MM.1S (cell line): Measurements from ENCODE around the gene CBLIF.
A peak's percentile ranks its signal among the peaks of the same experiment; 100 is the strongest.

Source experiments
- DNase-seq: peaks from one replicate; pipeline ENCODE4 v3.0.0-alpha.2; 2015
- H2AFZ ChIP-seq: fragments of 300-600 bp; sonication (generic); 2 replicates; pipeline ENCODE4 v1.6.0; 2016; ENCODE audit warnings: antibody characterized with exemption, low read length
- H3F3A ChIP-seq: fragments of 300-600 bp; sonication (generic); 2 replicates; pipeline ENCODE4 v1.6.1; 2016; ENCODE audit warnings: mild to moderate bottlenecking, antibody characterized with exemption, low read length, moderate library complexity, mixed read lengths; ENCODE audit not compliant: insufficient read depth
- H3K27ac ChIP-seq: fragments of 300-600 bp; sonication (generic); 2 replicates; pipeline ENCODE4 v1.5.1; 2016; ENCODE audit warnings: mild to moderate bottlenecking, low read length
- H3K27me3 ChIP-seq: fragments of 300-600 bp; sonication (generic); replicated peaks from 2 replicates; pipeline ENCODE4 v1.6.0; 2016; ENCODE audit warnings: low read length; ENCODE audit not compliant: insufficient read depth
- H3K36me3 ChIP-seq: fragments of 300-600 bp; sonication (generic); replicated peaks from 2 replicates; pipeline ENCODE4 v1.6.1; 2016; ENCODE audit warnings: mild to moderate bottlenecking, low read length, mixed read lengths; ENCODE audit not compliant: insufficient read depth
- H3K4me1 ChIP-seq: fragments of 300-600 bp; sonication (generic); 2 replicates; pipeline ENCODE4 v1.6.1; 2016; ENCODE audit warnings: low read length, mixed read lengths
- H3K4me2 ChIP-seq: fragments of 300-600 bp; sonication (generic); 2 replicates; pipeline ENCODE4 v1.6.0; 2016; ENCODE audit warnings: low read depth, low read length
- H3K4me3 ChIP-seq: fragments of 300-600 bp; sonication (generic); 2 replicates; pipeline ENCODE4 v1.5.1; 2016; ENCODE audit warnings: low read length, mixed read lengths
- H3K79me2 ChIP-seq: fragments of 300-600 bp; sonication (generic); 2 replicates; pipeline ENCODE4 v1.6.1; 2016; ENCODE audit warnings: mixed run types, low read length, mixed read lengths
- H3K9ac ChIP-seq: fragments of 300-600 bp; sonication (generic); 2 replicates; pipeline ENCODE4 v1.6.1; 2016; ENCODE audit warnings: low read length, mixed read lengths
- H3K9me2 ChIP-seq: fragments of 300-600 bp; sonication (generic); replicated peaks from 2 replicates; pipeline ENCODE4 v1.6.1; 2016; ENCODE audit warnings: mild to moderate bottlenecking, low read length, mixed read lengths; ENCODE audit not compliant: insufficient read depth
- H3K9me3 ChIP-seq: fragments of 300-600 bp; sonication (generic); replicated peaks from 2 replicates; pipeline ENCODE4 v1.6.1; 2016; ENCODE audit warnings: mild to moderate bottlenecking, low read length, mixed read lengths; ENCODE audit not compliant: insufficient read depth
- H4K20me1 ChIP-seq: fragments of 300-600 bp; sonication (generic); 2 replicates; pipeline ENCODE4 v1.6.1; 2016; ENCODE audit warnings: mild to moderate bottlenecking, low read length, moderate library complexity, mixed read lengths; ENCODE audit not compliant: insufficient read depth
- CTCF ChIP-seq: fragments of 300-600 bp; sonication (generic); IDR thresholded peaks from 2 replicates; pipeline ENCODE4 v1.5.1; 2016; ENCODE audit warnings: antibody characterized with exemption, low read length, mixed read lengths
- EZH2 ChIP-seq: fragments of 300-600 bp; sonication (generic); optimal IDR thresholded peaks from 2 replicates; pipeline ENCODE3; 2017; ENCODE audit warnings: low read depth, mild to moderate bottlenecking, antibody characterized with exemption, low read length, mixed read lengths
- EZH2phosphoT487 ChIP-seq: fragments of 300-600 bp; sonication (generic); IDR thresholded peaks from 2 replicates; pipeline ENCODE4 v1.6.1; 2018; ENCODE audit warnings: antibody characterized with exemption, low read length

The CBLIF gene

GRCh38 chr11:59842316-59842715, 3.0 kb downstream of the CBLIF start:
- Histone ChIP-seq H3K27me3 (no peaks in the 10 kb centered on the region), H3F3A (no peaks in the 10 kb centered on the region; the same call in 1 of the 2 replicates), H3K9me3 (no peaks in the 10 kb centered on the region), H3K27ac (no peak overlapping the region), H2AFZ (no peak overlapping the region), H3K79me2 (no peaks in the 10 kb centered on the region), H3K9me2 (no peaks in the 10 kb centered on the region), H3K4me2 (no peak overlapping the region), H4K20me1 (no peaks in the 10 kb centered on the region), H3K4me3 (no peak overlapping the region), H3K4me1 (peaks cover 14% of the 10 kb centered on the region), H3K36me3 (no peaks in the 10 kb centered on the region), H3K9ac (no peak overlapping the region)
- TF ChIP-seq EZH2phosphoT487 = no peak
- no peak for TF ChIP-seq EZH2
- TF ChIP-seq CTCF = no peak
- DNase-seq = no peak

DNA sequence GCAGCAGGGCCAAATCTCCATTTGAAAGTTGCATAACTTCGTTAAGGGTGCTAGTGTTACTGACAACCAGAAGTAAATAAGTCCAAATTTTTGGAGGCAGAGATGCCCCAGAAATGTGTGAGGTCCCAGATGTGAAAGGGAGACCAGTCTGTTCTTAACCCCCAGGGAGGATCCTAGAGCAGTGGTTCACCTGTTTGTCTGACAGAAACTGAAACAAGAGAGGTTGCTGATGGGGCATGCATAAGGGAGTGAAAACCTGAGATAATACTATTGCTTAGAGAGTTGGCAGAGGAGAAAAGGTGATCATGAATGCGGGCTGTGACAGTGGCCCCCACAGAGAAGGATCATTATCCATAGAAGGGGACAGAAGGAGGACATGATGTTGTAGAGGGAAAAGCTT, 3.8 kb downstream of the CBLIF start:
- Histone ChIP-seq H3K36me3 (no peaks in the 10 kb centered on the region), H3F3A (no peaks in the 10 kb centered on the region; the same call in 1 of the 2 replicates), H3K79me2 (no peaks in the 10 kb centered on the region), H3K27me3 (no peaks in the 10 kb centered on the region), H2AFZ (no peak overlapping the region), H3K9me3 (no peaks in the 10 kb centered on the region), H3K4me2 (peak overlapping the region; percentile 12; the same call in 1 of the 2 replicates), H3K9ac (no peak overlapping the region), H3K9me2 (no peaks in the 10 kb centered on the region), H3K27ac (no peak overlapping the region), H3K4me3 (no peak overlapping the region), H3K4me1 (peaks cover 14% of the 10 kb centered on the region), H4K20me1 (no peaks in the 10 kb centered on the region)
- DNase-seq = peak; percentile 80
- TF ChIP-seq EZH2 (no peak), EZH2phosphoT487 (no peak), CTCF (no peak)

DNA sequence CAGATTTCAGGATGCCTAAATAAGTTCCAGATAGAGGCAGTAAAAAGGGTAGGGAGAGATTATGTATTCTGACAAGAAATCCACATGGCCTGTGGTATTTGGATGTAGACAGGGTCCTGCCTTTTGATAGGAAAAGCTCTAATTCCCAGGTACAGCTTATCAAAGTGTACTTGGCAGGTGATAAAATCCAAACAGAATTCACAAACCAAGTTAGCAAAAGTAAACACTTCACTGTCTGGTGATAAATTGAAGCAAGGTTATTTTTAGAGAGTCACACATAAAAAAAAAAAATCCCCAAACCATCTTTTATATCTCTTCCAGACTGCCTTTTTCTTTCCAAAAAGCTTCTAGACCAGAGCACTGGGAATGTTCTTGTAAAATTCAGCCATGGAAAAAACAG, 5.7 kb downstream of the CBLIF start:
- H3K4me3 ChIP-seq = no peak overlapping the region
- H3K9me3 ChIP-seq = no peaks in the 10 kb centered on the region
- TF ChIP-seq CTCF (no peak), EZH2phosphoT487 (no peak), EZH2 (no peak)
- no peaks in the 10 kb centered on the region for H3K27me3 ChIP-seq
- DNase-seq = no peak
- H3K79me2 ChIP-seq = no peaks in the 10 kb centered on the region
- no peaks in the 10 kb centered on the region for H3K36me3 ChIP-seq
- H4K20me1 ChIP-seq = no peaks in the 10 kb centered on the region
- no peaks in the 10 kb centered on the region for H3K9me2 ChIP-seq
- H3K9ac ChIP-seq = no peak overlapping the region
- no peak overlapping the region for H3K27ac ChIP-seq
- H3F3A ChIP-seq = no peaks in the 10 kb centered on the region; the same call in 1 of the 2 replicates
- H2AFZ ChIP-seq = no peak overlapping the region
- H3K4me1 ChIP-seq = peaks cover 14% of the 10 kb centered on the region
- no peak overlapping the region for H3K4me2 ChIP-seq
